Femur (tissue), 1 donor: ENCODE data around the gene EPSTI1.
"Not testable (repeated sequence)": the region's sequence is repeated elsewhere in the genome, so short reads cannot be mapped to it uniquely, and the experiment has no call there.

Experiments
- DNase-seq: peaks from one replicate; pipeline ENCODE4 v3.0.0-alpha.2; 2017

Gene EPSTI1

DNA sequence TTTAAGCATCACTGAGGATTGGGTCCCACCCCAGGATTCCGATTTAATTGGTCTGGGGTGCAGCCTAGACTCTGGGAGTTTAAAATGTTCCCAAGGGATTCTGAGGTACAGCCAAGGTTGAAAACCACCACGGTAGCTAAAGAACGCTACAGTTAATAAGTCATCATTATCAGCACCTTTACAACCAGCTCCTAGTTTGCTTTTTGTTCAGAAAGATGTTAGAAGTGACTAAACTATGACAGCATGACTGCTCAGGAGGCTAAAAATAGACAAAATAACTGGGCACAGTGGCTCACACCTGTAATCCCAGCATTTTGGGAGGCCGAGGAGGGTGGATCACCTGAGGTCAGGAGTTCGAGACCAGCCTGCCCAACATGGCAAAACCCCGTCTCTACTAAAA lies 11.7 kb upstream of the EPSTI1 start:
- no peak for DNase-seq

DNA sequence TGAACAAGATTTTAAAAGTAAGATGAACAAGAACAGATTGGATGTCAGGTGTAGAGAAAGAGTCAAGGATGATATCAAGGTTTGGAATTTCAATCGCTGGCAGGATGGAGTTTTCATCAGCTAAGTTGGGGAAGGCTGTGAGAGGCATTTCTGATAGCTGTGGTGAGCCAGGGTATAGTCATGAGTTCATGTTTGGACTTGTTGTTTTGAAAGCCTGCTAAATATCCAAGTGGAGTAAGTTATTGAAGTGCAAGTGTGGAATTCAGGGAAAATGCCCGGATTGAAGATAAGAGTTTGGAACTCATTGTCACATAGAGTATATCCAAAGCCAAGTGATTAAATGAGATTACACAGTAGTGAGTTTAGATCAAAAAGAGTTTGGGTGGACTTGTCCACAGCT lies 11.0 kb upstream of the EPSTI1 start:
- no peak for DNase-seq

DNA sequence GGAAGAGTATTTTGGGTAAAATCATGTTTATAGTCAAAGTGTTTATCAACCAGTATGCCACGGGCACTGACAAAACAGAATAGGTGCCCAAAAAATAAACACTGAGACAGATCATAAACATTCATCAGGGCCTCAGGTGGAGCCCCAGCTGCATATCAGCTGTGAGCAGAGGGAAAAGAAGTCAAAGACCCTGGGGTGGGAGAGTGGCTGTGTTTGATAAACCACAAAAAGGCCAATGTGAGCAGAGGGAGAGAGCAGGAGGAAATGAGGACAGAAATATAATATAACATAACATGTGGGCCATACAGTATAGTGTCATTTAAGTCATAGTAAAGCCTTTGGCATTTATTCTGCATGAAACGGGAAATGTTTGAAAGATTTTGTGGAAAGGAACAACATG lies 10.0 kb upstream of the EPSTI1 start:
- no peak for DNase-seq

DNA sequence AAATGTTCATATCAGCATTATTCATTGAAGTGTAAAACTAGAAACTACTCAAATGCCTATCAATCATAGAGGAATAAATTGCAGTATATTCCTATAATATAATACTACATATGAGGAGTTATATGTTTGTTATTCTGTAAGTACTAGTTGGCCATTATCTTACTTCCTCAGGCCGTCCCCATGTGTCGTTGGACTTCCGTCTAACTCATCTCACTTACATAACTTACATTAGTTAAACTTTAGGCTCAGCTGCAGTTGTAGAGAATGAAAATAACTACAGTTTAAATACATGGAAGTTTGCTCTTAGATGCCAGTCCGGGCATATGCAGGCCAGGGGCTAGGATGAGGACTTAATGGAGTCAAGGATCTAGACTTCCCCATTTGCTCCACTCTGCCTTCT lies 8.6 kb upstream of the EPSTI1 start:
- no peak for DNase-seq

DNA sequence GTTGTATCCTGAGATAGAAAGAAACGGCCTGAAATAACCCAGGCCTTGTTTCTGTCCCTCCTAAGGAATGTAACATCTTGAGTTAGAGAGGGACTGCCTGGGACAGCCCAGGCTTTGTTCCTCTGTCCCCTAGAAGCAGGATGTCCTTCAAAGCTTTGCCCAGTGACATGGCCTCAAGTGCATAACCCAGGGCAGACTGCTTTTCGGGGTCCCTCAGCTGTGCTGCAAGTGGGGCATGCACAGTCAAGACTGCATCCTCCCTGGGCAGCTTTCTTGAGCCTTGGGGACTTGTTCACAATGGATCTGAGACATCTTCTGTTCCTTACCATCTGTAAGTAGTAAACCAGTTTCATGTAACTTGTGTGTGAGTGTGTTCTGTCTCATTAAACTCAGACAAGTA lies 7.5 kb upstream of the EPSTI1 start:
- no peak for DNase-seq

DNA sequence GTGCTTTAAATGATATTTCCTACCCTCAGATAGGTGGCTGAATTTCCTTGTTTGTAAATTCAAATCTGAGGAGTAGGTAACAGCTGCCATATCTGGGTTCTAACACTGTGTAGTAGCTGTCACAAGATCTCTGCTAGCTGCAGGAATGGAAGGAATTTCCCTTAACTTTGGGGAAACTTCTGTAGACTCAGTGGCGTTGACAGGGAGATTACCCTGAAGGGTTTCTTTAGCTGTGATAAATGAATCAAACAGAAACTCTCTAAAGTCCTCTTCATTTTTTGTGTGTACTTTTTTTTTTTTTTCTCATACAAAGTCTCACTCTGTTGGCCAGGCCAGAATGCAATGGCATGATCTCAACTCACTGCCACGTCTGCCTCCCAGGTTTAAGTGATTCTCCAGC lies 5.3 kb upstream of the EPSTI1 start:
- no peak for DNase-seq

DNA sequence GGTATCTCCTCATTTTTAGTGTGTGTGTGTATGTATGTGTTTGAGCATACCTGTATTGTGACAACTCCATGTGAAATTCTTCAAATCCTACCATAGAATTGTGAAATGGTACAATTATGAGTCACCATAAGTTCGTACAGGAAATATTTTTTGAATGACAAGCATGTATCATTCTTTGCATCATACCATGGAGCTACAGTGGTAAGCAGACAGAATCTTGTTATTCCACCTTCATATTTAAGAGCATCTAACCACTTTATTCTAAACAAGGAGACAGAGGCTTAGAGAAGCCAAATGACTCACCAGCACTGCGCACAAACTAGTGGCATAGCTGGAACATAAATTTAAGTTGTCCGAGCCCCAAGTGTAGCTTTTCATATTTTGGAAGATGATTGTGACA lies 4.5 kb upstream of the EPSTI1 start:
- no peak for DNase-seq

DNA sequence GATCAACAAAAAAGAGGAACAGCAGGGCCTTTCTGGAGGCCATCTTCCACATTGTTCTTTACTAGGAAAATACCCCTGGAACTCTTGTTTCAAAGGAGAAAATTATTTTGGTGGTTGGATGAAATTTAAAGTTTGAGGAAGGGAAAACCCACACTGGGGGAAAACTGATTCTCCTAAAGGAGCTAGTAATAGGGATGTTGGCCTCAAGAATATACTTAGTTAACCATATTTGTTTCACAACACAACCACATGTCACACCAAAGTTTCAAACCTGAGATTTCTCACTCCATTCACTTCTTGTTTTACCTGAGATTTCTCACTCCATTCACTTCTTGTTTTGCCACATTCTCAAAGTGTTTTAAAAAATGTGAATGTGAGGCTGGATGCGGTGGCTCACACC lies 2.8 kb upstream of the EPSTI1 start:
- DNase-seq = no peak

DNA sequence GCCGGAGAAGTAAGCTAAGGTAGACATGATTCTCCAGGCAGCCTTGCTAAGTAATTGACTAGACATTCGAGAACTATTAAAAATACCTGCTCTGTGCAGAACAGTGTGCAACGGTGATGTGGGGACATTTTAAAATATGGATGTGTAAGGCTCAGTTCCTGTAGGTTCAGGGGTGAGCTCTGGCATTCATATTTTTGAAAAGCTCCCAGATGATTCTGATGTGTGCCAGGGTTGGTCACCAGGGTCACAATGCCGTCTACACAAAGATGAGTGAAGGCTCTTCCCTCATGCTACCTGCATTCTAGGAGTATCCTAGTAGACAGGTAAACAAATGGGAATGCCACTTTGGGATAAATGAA lies 702 bp upstream of the EPSTI1 start:
- DNase-seq = no peak

DNA sequence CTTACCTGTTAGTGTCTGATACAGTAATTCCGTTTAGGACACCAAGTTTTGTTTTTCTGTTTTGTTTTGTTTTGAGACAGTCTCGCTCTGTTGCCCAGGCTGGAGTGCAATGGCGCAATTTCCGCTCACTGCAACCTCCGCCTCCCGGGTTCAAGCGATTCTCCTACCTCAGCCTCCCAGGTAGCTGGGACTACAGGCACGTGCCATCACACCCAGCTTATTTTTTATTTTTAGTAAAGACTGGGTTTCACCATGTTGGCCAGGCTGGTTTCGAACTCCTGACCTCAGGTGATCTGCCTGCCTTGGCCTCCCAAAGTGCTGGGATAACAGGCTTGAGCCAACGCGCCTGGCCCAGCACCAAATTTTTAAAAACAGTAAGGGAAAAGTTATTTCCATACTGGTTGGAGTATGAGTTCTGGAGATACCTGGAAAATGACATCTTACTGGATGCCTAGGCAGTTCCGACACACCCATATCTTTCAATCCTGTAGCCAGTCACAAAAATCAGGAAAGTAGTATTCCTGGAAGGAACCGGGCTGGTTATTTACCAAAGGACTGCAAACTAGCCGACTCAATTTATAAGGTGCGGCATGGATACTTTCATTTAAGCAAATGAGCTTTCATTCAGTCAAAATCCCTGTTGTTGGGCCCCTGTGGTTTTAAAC lies 676 bp downstream of the EPSTI1 start:
- DNase-seq = not testable (repeated sequence)

DNA sequence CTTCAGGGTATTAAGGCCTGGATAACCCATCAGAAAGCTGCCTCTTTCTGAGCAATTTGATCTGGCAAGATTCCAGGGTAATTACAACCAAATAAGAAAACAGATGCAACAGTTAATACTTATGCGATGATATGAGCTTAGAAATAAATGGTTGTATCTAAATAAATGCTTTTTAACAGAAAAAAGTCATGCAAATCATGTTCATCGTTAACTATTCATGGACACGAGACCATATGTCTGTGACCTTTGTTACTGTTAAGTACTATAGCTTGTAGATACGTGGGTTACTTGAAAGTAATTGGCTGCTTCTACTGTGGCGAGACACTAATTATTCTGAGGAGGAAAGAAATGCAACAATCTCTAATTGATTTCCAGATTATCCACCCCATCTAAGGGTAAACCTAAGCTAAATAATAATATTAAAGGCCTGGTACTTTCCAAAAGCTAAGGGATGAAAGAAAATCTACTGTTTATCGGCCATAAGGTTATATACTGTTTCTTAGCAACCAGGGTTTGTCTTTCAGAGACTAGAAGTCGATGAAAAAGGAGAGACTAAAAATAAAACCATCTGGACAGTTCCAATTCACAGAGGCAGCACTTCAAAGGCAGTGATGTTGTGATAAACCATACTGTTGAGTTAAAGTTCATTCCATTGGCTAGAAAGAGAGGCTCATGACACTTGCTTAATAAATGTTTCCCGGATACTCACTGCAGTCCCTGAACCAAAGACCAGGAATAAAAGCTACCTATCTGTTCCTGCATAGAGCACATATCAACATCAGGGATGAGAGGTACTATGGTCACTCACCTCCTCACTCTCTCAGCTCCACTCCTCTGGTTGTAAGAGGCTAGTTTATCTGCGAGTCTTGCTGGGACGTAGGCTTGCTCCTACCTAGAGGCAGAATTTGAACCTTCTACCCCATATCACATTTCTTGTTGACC lies 1.5 kb downstream of the EPSTI1 start:
- no peak for DNase-seq

DNA sequence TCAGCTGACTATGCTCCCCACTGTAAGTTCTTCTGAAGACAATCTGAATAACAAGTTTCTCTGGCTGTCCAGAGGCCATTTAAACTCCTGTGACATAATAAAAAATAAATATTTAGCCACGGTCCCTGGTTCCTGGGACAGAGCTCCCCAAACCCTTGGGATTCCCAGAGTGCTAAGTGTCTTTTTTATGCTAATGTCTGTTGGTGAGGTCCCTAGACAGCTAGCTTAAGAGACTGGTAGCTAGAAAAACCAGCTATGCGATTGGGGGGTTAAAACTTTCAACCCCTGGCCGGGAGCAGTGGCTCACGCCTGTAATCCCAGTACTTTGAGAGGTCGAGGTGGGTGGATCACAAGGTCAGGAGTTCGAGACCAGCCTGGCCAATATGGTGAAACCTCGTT lies 5.9 kb downstream of the EPSTI1 start:
- no peak for DNase-seq

DNA sequence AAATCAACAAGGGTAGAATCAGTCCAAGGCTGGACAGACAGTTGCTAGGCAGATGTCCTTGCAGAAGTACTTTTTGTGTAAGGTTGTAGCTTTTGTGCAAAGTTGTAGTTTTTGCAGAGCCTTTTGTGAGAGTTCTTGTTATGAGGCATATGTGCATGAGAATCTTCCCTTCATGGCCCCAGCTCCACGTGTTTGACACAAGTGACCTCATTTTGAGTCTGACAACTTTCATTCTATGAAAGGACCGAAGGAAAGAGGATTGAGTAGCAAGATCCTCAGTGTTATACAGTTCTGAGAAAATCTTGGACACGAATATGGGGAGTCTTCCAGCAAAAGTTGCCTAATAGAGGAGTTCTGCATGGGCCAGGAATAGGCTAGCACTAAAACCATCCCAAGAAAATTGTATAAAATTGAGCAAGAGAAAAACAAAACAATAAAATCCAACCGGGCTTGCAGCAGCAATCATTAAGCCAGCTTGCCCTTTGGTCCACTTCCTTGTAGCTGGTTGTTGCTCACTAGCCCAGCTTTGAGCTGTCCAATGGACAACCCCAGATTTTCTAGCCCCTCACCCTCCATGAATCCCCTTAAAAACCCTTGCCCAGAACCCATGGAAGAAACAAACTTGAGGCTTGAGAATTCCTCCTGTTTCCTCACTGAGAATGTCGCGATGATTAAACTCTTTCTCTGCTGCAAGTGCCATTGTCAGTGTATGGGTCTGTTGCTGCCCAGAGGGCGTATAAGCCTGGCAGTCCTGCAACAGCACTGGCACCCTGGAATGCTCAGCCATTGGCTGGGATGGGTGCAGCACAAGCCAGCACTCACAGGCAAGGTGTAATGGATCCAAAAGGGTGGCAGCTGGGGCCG lies 6.5 kb downstream of the EPSTI1 start:
- DNase-seq = no peak

DNA sequence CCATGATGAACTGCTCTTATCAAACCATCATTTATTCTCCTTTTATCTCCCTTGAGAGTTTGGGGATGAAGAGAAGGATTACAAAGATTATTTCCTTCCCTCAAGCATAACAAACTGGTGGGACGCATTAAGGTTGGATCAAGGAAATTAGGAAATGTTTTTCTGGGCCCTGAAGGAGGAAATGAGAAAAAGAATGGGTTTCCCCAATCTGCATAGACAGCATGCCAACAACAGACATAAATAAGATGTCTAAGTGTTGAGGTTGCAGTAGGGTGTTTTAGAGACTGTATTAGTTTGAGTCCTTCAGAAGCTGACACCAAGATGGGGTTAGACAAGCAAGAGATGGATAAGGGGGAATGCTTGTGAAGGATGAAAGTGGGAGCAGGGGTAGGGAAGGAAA lies 7.3 kb downstream of the EPSTI1 start:
- no peak for DNase-seq

DNA sequence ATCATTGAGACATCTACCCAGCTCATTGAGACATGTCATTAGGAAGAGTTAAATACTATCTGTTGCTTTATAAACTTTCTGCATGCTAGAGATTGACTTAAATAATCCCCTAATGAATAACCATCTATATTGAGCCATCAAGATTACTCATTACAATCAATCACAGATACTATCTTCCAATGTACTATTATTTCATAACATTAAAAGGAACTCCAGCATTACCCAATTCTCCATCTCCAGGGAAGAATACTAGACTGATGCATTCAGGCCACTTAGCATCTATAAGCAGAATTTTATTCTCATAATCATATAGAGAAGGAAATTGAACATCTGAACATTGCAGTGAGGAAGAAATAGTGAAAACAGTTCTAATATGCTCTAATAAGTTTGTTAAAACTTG lies 8.0 kb downstream of the EPSTI1 start:
- DNase-seq = no peak

DNA sequence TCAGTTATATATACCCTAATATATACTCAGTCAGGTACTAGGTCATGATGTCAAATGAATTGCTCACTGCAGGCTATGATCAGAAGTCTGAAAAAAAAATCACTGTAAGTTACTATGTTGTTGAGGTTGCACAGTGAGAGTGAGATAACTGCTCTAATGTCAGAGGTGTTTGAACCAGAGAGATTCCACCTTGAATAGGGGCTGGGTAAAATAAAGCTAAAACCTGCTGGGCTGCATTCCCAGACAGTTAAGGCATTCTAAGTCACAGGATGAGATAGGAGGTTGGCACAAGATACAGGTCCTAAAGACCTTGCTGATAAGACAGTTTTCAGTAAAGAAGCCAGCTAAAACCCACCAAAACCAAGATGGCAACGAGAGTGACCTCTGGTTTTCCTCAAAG lies 10.2 kb downstream of the EPSTI1 start:
- DNase-seq = no peak

DNA sequence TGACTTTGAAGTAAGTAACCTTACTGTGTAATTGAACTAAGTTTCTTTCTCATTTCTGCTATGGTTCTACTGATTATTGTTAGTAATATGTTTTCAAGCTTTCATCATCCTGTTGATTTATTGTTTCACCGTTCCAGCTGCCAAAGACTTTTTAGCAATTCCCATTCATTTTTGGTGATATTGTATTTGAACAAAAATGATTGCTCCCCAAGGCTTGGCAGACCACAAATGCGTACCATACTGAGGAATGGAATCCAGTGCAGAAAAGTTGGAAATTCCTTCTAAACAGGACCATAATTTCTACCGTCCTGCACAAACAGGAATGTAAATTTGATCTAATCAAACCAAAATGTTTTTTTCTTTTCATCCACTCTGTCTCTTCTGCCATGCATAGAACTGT lies 10.7 kb downstream of the EPSTI1 start:
- no peak for DNase-seq

DNA sequence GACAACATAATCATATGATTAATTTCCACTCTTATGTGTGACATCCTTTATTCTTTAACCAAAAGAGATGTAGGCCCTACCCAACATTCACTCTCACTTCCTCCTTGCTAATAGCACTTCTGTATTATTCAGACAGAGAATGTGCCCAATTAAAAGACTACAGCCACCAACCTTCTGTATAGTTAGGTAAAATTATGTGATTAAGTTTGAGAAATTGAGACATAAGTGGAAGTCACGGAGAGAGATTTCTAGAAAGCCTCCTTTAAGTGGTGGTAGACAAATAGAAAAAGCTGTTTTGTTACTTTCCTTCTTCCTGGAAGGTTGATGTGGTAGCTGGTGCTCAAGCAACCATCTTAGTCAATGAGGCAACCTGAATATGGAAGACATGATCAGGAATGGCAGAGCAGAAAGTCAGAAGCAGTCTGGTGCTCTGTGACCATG lies 14.8 kb downstream of the EPSTI1 start:
- DNase-seq = no peak

DNA sequence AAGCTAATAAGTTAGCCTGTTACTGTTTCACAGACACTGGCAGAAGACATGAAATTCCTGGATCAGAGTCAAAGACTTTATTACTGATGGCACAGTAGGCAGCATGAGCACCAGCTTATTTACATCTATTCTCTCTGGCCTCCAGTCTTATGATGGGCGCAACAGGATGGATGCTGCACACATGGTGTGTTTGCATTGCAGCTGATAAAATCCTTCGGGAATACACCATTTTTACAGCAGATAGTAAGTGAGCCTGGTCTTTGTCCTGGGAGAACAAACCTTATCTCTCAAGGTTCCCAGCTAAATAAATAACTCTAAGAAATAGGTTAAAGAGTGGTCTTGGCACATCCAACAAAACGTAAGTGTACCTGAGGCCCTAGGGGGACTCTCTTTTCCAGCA lies 16.0 kb downstream of the EPSTI1 start:
- no peak for DNase-seq

DNA sequence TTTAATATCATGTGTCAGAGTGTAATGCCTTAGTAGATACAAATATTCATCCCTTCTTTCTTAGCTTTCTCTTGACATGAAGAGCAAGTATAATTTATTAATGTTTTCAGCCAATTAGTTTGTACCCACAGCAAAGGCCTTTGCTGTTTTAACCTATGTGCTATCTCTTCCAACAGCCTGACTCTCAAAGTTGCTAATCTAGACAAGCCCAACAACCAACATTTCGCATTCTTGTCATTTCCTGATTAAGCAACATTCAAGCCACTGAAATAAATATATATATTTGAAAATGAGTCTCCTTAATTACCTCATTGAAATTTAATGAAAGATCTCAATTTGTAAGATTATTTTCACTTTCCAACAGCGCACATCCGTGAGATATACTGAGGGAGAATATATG lies 18.5 kb downstream of the EPSTI1 start:
- no peak for DNase-seq

DNA sequence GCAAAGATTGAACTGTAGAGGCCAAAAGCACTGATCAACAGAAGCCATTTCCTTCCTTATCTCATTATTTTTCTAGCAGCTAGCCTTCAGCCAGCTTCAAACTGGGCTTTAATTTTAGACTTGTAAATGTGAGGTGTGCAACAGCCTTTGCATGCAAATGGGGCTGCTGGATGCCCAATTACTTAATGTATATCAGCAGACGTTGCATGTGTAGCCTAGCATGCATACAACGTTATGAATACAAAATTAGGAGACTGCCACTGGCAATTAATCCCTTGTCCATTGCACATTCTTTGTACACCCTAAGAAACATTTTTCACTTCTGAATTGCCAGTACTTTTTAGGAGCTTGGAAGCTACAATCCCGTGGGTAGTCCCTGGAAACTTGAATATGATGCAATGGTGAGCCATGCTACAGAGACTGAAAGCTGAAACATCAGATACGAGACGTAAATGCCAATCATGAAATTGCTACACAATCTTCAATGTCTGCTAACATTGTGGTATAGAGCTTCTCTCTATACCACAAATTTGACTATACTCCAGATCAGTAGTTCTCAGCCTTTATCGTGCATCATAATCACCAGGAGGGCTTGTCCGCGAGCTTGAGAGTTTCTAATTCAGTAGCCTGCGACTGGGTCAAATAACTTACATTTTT lies 20.2 kb downstream of the EPSTI1 start:
- no peak for DNase-seq

DNA sequence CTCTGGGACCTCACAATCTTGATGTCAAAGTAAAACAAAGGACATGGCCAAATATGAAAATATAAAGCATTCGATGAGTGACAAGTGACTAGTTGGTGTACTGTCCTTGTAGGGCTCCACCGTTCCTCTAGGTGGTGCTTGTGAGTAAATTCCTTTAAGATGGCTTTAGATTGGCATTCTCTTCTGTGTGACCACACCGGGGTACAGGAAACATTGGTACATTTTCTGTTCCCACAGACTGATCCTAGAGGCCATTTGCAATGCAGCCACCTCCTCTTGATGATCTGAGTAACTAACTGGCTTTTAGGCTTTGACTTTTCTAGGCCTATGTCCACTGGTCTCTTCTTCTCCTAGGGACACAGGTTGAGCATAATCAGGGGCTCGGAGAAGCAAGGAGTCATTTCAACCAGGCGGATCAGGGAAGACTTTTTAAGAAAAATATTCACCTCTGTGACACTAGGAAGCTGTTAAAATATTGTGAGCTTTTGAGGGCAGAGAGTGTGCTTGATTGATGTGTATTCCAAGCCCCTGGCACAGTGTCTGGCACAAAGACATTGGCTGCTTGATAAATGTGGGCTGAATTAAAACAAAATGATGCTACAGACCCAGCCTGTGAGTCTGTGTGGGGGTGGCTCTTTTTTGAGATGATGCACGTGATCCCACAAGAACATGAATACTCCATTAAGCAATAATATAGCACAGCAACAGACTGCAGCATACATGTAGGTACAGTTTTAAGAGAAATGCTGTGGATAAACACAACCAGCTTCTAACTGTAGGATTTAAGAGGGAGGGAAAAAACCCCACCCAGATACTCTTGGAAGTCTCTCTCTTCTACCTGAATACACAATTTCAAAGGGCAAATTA lies 21.0 kb downstream of the EPSTI1 start:
- no peak for DNase-seq
